ENCODE data around the gene DOCK2.

DOCK2 gene

DNA sequence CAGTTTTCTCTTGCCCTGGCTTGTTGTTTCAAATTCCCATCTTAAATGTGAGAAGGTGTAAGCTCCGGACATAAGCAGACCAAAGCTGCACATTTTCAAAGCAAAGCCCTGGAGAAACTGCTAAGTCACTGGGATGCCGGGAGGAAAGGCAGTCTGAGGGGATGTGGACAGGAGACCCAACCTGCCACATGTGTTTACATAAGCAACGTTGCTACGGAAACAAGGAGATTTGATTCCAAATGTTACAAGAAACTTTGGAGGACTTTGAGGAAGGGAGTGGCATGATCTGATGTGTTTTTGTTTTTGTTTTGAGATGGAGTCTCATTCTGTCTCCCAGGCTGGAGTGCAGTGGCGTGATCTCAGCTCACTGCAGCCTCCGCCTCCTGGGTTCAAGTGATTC, 368.9 kb downstream of the DOCK2 start:
- H3K4me3 ChIP-seq (ENCODE audit: low read depth in 1 of 5, low read length in 5 of 5), result no peak overlapping the region
- H3K9me3 ChIP-seq (ENCODE audit: control insufficient read depth in 5 of 5, low read length in 5 of 5), result no peaks in the 10 kb centered on the region
- H3K36me3 ChIP-seq (ENCODE audit: control insufficient read depth in 5 of 5, insufficient read depth in 5 of 5, low read length in 5 of 5), result peaks cover 0 to 8% (median 0%) of the 10 kb centered on the region in 5 donors
- H3K27me3 ChIP-seq (ENCODE audit: control insufficient read depth in 5 of 5, insufficient read depth in 4 of 5, low read length in 5 of 5), result no peaks in the 10 kb centered on the region
- no peak overlapping the region for H3K27ac ChIP-seq (ENCODE audit: low read depth, low read length)
- no peaks in the 10 kb centered on the region for H3K4me1 ChIP-seq (ENCODE audit: control insufficient read depth in 5 of 5, insufficient read depth in 5 of 5, low read length in 5 of 5)
- H3K9ac ChIP-seq (ENCODE audit: low read length in 5 of 5), result no peak overlapping the region

DNA sequence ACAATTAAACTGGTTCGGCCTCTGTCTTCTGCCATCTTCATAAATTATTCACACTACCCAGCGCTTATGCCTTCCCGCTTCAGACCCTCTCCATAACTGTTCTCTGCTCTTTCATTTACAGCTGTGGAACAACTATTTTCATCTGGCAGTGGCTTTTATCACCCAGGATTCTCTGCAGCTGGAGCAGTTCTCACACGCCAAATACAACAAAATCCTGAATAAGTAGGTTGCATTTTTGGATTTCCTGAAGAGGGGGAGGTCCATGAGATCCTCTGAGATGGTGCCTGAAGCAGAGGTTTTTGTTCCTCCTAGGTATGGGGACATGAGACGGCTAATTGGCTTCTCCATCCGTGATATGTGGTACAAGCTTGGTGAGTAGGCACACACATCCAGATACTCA, 371.3 kb downstream of the DOCK2 start:
- H3K9ac ChIP-seq (ENCODE audit: low read length in 5 of 5), result no peak overlapping the region
- no peaks in the 10 kb centered on the region for H3K9me3 ChIP-seq (ENCODE audit: control insufficient read depth in 5 of 5, low read length in 5 of 5)
- peaks cover 0 to 5% (median 0%) of the 10 kb centered on the region in 5 donors for H3K36me3 ChIP-seq (ENCODE audit: control insufficient read depth in 5 of 5, insufficient read depth in 5 of 5, low read length in 5 of 5)
- no peaks in the 10 kb centered on the region for H3K27me3 ChIP-seq (ENCODE audit: control insufficient read depth in 5 of 5, insufficient read depth in 4 of 5, low read length in 5 of 5)
- no peak overlapping the region for H3K4me3 ChIP-seq (ENCODE audit: low read depth in 1 of 5, low read length in 5 of 5)
- no peaks in the 10 kb centered on the region for H3K4me1 ChIP-seq (ENCODE audit: control insufficient read depth in 5 of 5, insufficient read depth in 5 of 5, low read length in 5 of 5)
- no peak overlapping the region for H3K27ac ChIP-seq (ENCODE audit: low read depth, low read length)

DNA sequence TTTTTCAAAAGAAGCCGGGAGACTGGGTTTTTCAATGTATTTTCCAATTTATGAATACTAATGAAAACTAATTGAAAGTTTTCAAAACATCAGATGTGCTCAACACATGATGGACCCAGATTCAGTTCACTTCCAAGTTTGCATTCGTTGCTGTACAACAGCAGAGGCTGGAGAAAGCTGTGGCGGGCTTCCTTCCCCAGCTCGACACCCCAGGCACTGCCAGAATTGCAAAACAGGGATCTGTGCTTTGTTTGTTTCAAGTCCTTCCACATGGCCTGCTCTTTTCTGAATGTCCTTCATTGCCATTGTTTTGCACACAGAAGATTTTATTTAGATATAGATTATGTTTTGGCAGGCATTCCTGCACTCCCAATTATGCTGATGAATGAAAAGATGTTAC, 373.5 kb downstream of the DOCK2 start:
- Histone ChIP-seq H3K9me3 (ENCODE audit: control insufficient read depth in 5 of 5, low read length in 5 of 5) (no peaks in the 10 kb centered on the region), H3K4me1 (ENCODE audit: control insufficient read depth in 5 of 5, insufficient read depth in 5 of 5, low read length in 5 of 5) (no peaks in the 10 kb centered on the region), H3K36me3 (ENCODE audit: control insufficient read depth in 5 of 5, insufficient read depth in 5 of 5, low read length in 5 of 5) (peaks cover 0 to 5% (median 0%) of the 10 kb centered on the region in 5 donors), H3K4me3 (ENCODE audit: low read depth in 1 of 5, low read length in 5 of 5) (no peak overlapping the region), H3K27ac (ENCODE audit: low read depth, low read length) (no peak overlapping the region), H3K27me3 (ENCODE audit: control insufficient read depth in 5 of 5, insufficient read depth in 4 of 5, low read length in 5 of 5) (no peaks in the 10 kb centered on the region), H3K9ac (ENCODE audit: low read length in 5 of 5) (no peak overlapping the region)

GRCh38 chr5:170011751-170012150, 374.7 kb downstream of the DOCK2 start:
- Histone ChIP-seq H3K27ac (ENCODE audit: low read depth, low read length) (no peak overlapping the region), H3K4me1 (ENCODE audit: control insufficient read depth in 5 of 5, insufficient read depth in 5 of 5, low read length in 5 of 5) (no peaks in the 10 kb centered on the region), H3K36me3 (ENCODE audit: control insufficient read depth in 5 of 5, insufficient read depth in 5 of 5, low read length in 5 of 5) (peaks cover 0 to 5% (median 0%) of the 10 kb centered on the region in 5 donors), H3K4me3 (ENCODE audit: low read depth in 1 of 5, low read length in 5 of 5) (no peak overlapping the region), H3K27me3 (ENCODE audit: control insufficient read depth in 5 of 5, insufficient read depth in 4 of 5, low read length in 5 of 5) (no peaks in the 10 kb centered on the region), H3K9ac (ENCODE audit: low read length in 5 of 5) (no peak overlapping the region), H3K9me3 (ENCODE audit: control insufficient read depth in 5 of 5, low read length in 5 of 5) (no peaks in the 10 kb centered on the region)

- H3K9me3 ChIP-seq (ENCODE audit: control insufficient read depth in 5 of 5, low read length in 5 of 5), result no peaks in the 10 kb centered on the region
- no peaks in the 10 kb centered on the region for H3K4me1 ChIP-seq (ENCODE audit: control insufficient read depth in 5 of 5, insufficient read depth in 5 of 5, low read length in 5 of 5)
- H3K27me3 ChIP-seq (ENCODE audit: control insufficient read depth in 5 of 5, insufficient read depth in 4 of 5, low read length in 5 of 5), result no peaks in the 10 kb centered on the region
- peaks cover 0 to 5% (median 0%) of the 10 kb centered on the region in 5 donors for H3K36me3 ChIP-seq (ENCODE audit: control insufficient read depth in 5 of 5, insufficient read depth in 5 of 5, low read length in 5 of 5)
- no peak overlapping the region for H3K9ac ChIP-seq (ENCODE audit: low read length in 5 of 5)
- no peak overlapping the region for H3K4me3 ChIP-seq (ENCODE audit: low read depth in 1 of 5, low read length in 5 of 5)
- H3K27ac ChIP-seq (ENCODE audit: low read depth, low read length), result no peak overlapping the region
These were observed 375.5 kb downstream of the DOCK2 start for GRCh38 chr5:170012622-170013021.

DNA sequence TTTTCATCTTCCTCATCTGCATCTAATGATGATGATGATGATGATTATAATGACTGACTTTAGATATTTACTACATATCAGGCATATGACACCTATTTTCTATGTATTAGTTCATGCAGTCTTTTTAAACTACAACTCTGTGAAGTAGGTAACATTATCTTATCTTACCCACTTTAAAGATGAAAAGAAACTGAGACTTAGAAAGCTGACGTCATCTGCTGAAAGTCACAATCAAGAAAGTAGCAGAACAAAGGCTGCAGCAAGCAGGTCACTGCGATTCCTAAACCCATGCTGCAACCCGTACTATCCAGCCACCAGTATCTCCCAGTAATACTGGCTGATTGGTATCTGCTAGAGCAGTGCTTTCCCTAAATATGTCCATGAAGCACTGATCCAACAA, 383.3 kb downstream of the DOCK2 start:
- H3K9me3 ChIP-seq (ENCODE audit: control insufficient read depth in 5 of 5, low read length in 5 of 5), result no peaks in the 10 kb centered on the region
- H3K27me3 ChIP-seq (ENCODE audit: control insufficient read depth in 5 of 5, insufficient read depth in 4 of 5, low read length in 5 of 5), result peaks cover 0 to 3% (median 1%) of the 10 kb centered on the region in 5 donors
- no peak overlapping the region for H3K4me3 ChIP-seq (ENCODE audit: low read depth in 1 of 5, low read length in 5 of 5)
- no peak overlapping the region for H3K27ac ChIP-seq (ENCODE audit: low read depth, low read length)
- H3K36me3 ChIP-seq (ENCODE audit: control insufficient read depth in 5 of 5, insufficient read depth in 5 of 5, low read length in 5 of 5), result peaks cover 0 to 23% (median 0%) of the 10 kb centered on the region in 5 donors
- no peaks in the 10 kb centered on the region for H3K4me1 ChIP-seq (ENCODE audit: control insufficient read depth in 5 of 5, insufficient read depth in 5 of 5, low read length in 5 of 5)
- H3K9ac ChIP-seq (ENCODE audit: low read length in 5 of 5), result no peak overlapping the region

DNA sequence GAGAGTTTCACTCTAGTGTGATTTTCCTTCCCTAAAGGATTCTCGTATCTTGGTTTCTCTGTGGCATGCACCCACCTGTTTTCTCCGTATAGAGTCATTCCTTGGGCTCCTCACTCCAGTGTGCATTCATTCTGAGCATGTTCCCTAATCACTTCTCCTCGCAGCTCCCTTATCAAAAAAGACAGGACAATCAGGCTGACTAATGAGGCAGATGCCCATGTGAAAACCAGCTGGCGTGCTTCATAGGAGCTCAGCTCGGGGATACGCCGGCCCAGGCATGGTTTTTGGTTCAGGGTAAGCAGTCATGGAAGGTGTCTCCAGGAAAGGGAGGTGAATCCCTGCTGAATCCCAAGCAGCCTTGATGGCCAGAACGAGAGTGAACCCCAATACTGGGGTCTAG, 384.4 kb downstream of the DOCK2 start:
- Histone ChIP-seq H3K9ac (ENCODE audit: low read length in 5 of 5) (no peak overlapping the region), H3K9me3 (ENCODE audit: control insufficient read depth in 5 of 5, low read length in 5 of 5) (no peaks in the 10 kb centered on the region), H3K27me3 (ENCODE audit: control insufficient read depth in 5 of 5, insufficient read depth in 4 of 5, low read length in 5 of 5) (peaks cover 0 to 3% (median 2%) of the 10 kb centered on the region in 5 donors), H3K4me1 (ENCODE audit: control insufficient read depth in 5 of 5, insufficient read depth in 5 of 5, low read length in 5 of 5) (no peaks in the 10 kb centered on the region), H3K27ac (ENCODE audit: low read depth, low read length) (no peak overlapping the region), H3K4me3 (ENCODE audit: low read depth in 1 of 5, low read length in 5 of 5) (no peak overlapping the region), H3K36me3 (ENCODE audit: control insufficient read depth in 5 of 5, insufficient read depth in 5 of 5, low read length in 5 of 5) (peaks cover 0 to 29% (median 0%) of the 10 kb centered on the region in 5 donors)

GRCh38 chr5:170025853-170026252, 388.8 kb downstream of the DOCK2 start:
- H3K4me3 ChIP-seq (ENCODE audit: low read depth in 1 of 5, low read length in 5 of 5), result no peak overlapping the region

GRCh38 chr5:170028124-170028523, 391.0 kb downstream of the DOCK2 start:
- no peak overlapping the region for H3K9ac ChIP-seq (ENCODE audit: low read length in 5 of 5)
- H3K27ac ChIP-seq (ENCODE audit: low read depth, low read length), result no peak overlapping the region
- H3K27me3 ChIP-seq (ENCODE audit: control insufficient read depth in 5 of 5, insufficient read depth in 4 of 5, low read length in 5 of 5), result peaks cover 0 to 2% (median 0%) of the 10 kb centered on the region in 5 donors
- no peak overlapping the region for H3K4me3 ChIP-seq (ENCODE audit: low read depth in 1 of 5, low read length in 5 of 5)
- H3K4me1 ChIP-seq (ENCODE audit: control insufficient read depth in 5 of 5, insufficient read depth in 5 of 5, low read length in 5 of 5), result no peaks in the 10 kb centered on the region
- peaks cover 0 to 11% (median 0%) of the 10 kb centered on the region in 5 donors for H3K36me3 ChIP-seq (ENCODE audit: control insufficient read depth in 5 of 5, insufficient read depth in 5 of 5, low read length in 5 of 5)
- no peaks in the 10 kb centered on the region for H3K9me3 ChIP-seq (ENCODE audit: control insufficient read depth in 5 of 5, low read length in 5 of 5)

More at GRCh38 chr5:170025853-170026252, 388.8 kb downstream of the DOCK2 start:
- Histone ChIP-seq H3K27me3 (ENCODE audit: control insufficient read depth in 5 of 5, insufficient read depth in 4 of 5, low read length in 5 of 5) (peaks cover 0 to 3% (median under 1%) of the 10 kb centered on the region in 5 donors), H3K4me1 (ENCODE audit: control insufficient read depth in 5 of 5, insufficient read depth in 5 of 5, low read length in 5 of 5) (no peaks in the 10 kb centered on the region), H3K9ac (ENCODE audit: low read length in 5 of 5) (no peak overlapping the region), H3K9me3 (ENCODE audit: control insufficient read depth in 5 of 5, low read length in 5 of 5) (no peaks in the 10 kb centered on the region), H3K27ac (ENCODE audit: low read depth, low read length) (no peak overlapping the region), H3K36me3 (ENCODE audit: control insufficient read depth in 5 of 5, insufficient read depth in 5 of 5, low read length in 5 of 5) (peaks cover 0 to 22% (median 0%) of the 10 kb centered on the region in 5 donors)

DNA sequence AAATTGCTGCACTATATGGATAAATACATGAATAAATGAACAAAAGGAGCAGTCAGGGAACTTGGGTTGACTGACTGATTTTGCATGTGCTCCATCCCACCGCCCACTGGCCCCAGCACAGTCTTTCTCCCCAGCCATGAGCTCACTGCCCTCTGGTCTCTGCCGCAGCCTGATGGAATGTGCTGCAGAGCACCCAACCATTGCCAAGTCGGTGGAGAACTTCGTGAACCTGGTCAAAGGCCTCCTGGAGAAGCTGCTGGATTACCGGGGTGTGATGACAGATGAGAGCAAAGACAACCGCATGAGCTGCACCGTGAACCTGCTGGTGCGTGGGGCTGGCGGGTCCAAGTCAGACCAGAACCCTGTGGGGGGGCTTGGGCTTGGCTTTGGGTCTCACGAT, 397.2 kb downstream of the DOCK2 start:
- Histone ChIP-seq H3K4me3 (ENCODE audit: low read depth in 1 of 5, low read length in 5 of 5) (no peak overlapping the region), H3K36me3 (ENCODE audit: control insufficient read depth in 5 of 5, insufficient read depth in 5 of 5, low read length in 5 of 5) (peaks cover 0 to 4% (median 0%) of the 10 kb centered on the region in 5 donors), H3K27me3 (ENCODE audit: control insufficient read depth in 5 of 5, insufficient read depth in 4 of 5, low read length in 5 of 5) (no peaks in the 10 kb centered on the region), H3K4me1 (ENCODE audit: control insufficient read depth in 5 of 5, insufficient read depth in 5 of 5, low read length in 5 of 5) (no peaks in the 10 kb centered on the region), H3K9me3 (ENCODE audit: control insufficient read depth in 5 of 5, low read length in 5 of 5) (no peaks in the 10 kb centered on the region), H3K9ac (ENCODE audit: low read length in 5 of 5) (no peak overlapping the region), H3K27ac (ENCODE audit: low read depth, low read length) (no peak overlapping the region)

DNA sequence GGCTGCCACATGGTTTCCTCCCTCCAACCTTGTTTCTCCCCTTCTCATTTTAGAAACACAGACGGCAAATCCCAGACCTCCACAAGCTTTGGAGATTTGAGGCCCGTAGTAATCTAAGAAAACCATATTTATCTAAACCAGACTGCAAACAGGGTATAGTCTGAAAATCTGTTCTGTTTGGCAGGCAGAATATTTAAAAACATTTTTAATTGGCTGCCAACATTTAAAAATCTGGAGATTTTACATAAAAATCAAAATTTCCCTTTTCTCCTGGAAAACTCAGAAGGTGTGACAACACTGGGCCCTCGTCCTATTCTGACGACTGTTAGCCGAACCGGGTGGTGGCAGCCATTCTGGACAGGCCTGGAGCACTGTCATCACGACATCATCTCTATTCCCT, 401.2 kb downstream of the DOCK2 start:
- Histone ChIP-seq H3K9me3 (ENCODE audit: control insufficient read depth in 5 of 5, low read length in 5 of 5) (peaks cover 0 to 3% (median 0%) of the 10 kb centered on the region in 5 donors), H3K4me3 (ENCODE audit: low read depth in 1 of 5, low read length in 5 of 5) (no peak overlapping the region), H3K27ac (ENCODE audit: low read depth, low read length) (no peak overlapping the region), H3K36me3 (ENCODE audit: control insufficient read depth in 5 of 5, insufficient read depth in 5 of 5, low read length in 5 of 5) (peaks cover 0 to 18% (median 4%) of the 10 kb centered on the region in 5 donors), H3K9ac (ENCODE audit: low read length in 5 of 5) (no peak overlapping the region), H3K27me3 (ENCODE audit: control insufficient read depth in 5 of 5, insufficient read depth in 4 of 5, low read length in 5 of 5) (no peaks in the 10 kb centered on the region), H3K4me1 (ENCODE audit: control insufficient read depth in 5 of 5, insufficient read depth in 5 of 5, low read length in 5 of 5) (peaks cover 0 to 7% (median 0%) of the 10 kb centered on the region in 5 donors)

Measured in subcutaneous abdominal adipose tissue (tissue), 5 donors.